ENCODE data around the gene MTHFD1L.
"Not testable (repeated sequence)": the region's sequence is repeated elsewhere in the genome, so short reads cannot be mapped to it uniquely, and the experiment has no call there.

GRCh38 chr6:151125242-151125641 is 259.7 kb downstream of the MTHFD1L start:
- not testable (repeated sequence) for TF ChIP-seq HDGF (IDR thresholded peaks at IDR 0.05; ENCODE audit: borderline replicate concordance); SP1 (IDR thresholded peaks at IDR 0.05); ELF4 (IDR thresholded peaks at IDR 0.05); L3MBTL2 (conservative IDR thresholded peaks at IDR 0.05); BHLHE40 (IDR thresholded peaks at IDR 0.05; ENCODE audit: borderline replicate concordance); SUZ12 (IDR thresholded peaks at IDR 0.05); TARDBP (IDR thresholded peaks at IDR 0.05); NFRKB (IDR thresholded peaks at IDR 0.05); FOXA1 (IDR thresholded peaks at IDR 0.05); FOXK2 (IDR thresholded peaks at IDR 0.05)
